Stimulated activated naive CD4-positive, alpha-beta T cell (primary cell): ENCODE data around the gene NRG3.

Source experiments
- DNase-seq, 6 experiments: peaks; one replicate each; lab custom pipeline; 2025; lab: John Stamatoyannopoulos, UW

Gene NRG3

GRCh38 chr10:82847242-82847641 is 972.2 kb downstream of the NRG3 start:
- DNase-seq: no peak

- no peak for DNase-seq
Observed at GRCh38 chr10:82850191-82850590, 975.2 kb downstream of the NRG3 start.

DNA sequence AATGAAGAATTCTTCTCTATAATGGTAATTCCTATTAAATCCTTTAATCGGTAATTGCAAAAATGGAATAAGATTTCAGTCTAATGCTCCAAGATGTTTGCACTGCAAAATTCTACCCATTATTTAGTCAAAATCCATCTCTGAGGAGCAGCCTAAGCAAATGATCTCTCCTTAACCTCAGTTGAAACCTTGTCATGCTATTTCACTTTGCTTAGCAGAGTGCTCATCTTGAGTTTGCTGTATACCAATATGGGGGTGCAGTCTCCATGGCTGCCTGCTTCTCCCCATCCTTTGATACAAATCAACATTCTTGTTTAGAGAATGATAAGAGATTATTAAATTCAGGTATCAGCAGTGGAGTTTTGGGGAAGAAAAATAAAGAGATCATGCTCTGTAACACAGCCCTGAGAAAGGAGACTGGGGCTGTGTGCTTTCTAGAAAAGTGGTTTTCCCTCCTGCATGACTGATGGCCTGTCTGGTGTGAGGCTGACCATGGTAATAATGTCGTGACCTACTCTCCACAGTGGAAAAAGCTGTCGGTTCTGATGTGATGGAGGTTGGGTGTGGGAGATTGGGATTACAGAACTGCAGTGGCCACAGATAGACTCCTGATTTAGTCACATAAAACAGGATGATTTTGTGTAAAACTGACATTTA is 982.1 kb downstream of the NRG3 start:
- DNase-seq: no peak

DNA sequence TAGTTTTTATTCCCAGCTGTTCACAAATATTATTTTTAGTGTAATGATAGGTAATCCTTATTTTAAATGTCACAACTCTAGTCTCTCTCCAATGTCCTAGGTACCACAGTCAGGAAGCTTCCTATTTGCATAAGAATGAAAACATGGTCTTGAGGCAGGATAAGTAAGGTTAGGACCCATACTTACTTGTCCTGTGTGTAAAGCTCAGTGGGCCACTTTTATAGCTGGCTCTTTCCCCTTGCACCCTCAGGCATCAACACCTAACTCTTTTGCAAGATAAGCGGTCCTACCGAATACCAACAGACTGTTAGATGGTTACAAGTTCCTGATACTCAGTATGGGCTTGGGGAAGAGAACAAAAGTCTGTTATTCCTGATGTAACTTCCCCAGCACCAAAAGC is 986.9 kb downstream of the NRG3 start:
- DNase-seq: no peak

DNA sequence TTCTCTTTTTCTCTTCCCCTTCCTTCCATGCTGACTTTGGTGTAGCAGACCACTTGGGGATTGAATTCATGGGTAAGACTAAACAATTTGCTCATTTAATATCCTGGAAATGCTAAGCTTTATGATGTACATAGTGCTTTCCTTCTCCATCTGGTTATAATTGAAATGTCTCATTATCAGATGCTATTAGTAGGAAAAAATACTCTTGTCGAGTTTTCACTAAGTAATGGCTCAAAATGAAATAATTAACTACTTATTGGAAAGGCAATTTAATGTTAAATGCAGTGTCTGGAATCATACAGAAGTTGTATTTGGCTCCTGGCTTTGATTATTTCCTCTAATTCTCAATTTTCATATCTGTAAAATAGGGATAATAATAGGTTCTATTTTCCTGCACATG is 990.4 kb downstream of the NRG3 start:
- DNase-seq: no peak

- no peak for DNase-seq
Observed at GRCh38 chr10:82866424-82867020, 991.5 kb downstream of the NRG3 start.

GRCh38 chr10:82867056-82867455 is 992.1 kb downstream of the NRG3 start:
- no peak for DNase-seq

- no peak for DNase-seq
Observed at GRCh38 chr10:82874671-82875070, 999.7 kb downstream of the NRG3 start.

- no peak for DNase-seq
Observed at GRCh38 chr10:82880776-82881290, 1005.8 kb downstream of the NRG3 start.

GRCh38 chr10:82882722-82883121 is 1007.7 kb downstream of the NRG3 start:
- no peak for DNase-seq

GRCh38 chr10:82883603-82884002 is 1008.6 kb downstream of the NRG3 start:
- DNase-seq: no peak

DNA sequence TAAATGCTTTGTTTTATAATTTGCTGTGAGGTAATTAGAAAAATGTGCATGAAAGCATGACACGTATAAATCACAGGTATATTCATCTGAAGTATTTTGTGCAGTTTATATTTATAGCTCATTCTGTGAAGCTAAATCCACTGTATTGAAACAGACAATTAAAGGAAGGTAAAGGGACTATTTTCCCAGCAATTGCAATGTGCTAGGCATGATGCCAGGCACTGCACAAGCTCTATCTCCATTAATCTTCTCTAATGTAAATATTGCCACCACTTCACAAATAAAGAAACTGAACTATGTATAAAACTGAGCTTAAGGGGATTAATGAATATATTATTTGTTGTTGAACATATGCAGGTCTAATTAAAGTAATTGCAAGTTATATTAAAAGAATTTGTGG is 1012.5 kb downstream of the NRG3 start:
- no peak for DNase-seq

- no peak for DNase-seq
Observed at GRCh38 chr10:82888809-82889455, 1013.9 kb downstream of the NRG3 start.

DNA sequence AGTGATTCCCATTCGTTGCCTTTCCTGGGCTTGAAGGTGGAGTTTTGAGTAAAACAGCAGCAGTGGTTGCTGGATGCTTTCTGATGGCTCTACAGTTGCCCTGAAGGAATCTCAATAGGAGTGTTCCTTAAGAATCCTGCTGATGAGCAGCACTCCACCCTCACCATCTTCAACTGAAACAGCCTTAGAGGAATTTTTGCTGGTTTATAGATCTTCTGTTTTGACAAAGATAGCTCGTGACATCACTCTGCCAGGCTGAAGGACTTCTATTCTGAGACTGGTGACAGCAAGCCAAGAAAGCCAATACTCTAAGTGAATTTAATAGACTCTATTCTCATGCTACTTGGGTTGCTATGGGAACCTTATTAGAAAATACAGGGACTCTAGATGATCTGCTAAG is 1014.7 kb downstream of the NRG3 start:
- DNase-seq: no peak

- DNase-seq: no peak
Observed at GRCh38 chr10:82890573-82890972, 1015.6 kb downstream of the NRG3 start.

GRCh38 chr10:82908096-82908495 is 1033.1 kb downstream of the NRG3 start:
- no peak for DNase-seq

DNA sequence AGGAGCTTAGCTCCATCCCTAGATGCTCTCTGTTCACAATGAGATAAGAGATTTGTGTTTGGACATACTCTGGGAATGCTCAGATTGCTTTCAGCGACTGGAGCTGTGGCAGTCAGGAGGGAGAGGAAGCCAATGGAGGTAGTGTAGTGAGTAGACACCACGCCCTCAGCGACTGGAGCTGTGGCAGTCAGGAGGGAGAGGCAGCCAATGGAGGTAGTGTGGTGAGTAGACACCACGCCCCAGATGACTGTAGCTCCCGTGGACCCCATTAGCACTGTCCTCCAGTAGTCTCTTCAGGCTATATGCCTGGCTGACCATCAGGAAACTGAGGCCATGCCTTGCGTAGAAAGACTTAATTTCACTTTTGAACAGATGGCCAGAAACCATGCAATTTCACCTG is 1033.8 kb downstream of the NRG3 start:
- no peak for DNase-seq

GRCh38 chr10:82910301-82910700 is 1035.3 kb downstream of the NRG3 start:
- no peak for DNase-seq

DNA sequence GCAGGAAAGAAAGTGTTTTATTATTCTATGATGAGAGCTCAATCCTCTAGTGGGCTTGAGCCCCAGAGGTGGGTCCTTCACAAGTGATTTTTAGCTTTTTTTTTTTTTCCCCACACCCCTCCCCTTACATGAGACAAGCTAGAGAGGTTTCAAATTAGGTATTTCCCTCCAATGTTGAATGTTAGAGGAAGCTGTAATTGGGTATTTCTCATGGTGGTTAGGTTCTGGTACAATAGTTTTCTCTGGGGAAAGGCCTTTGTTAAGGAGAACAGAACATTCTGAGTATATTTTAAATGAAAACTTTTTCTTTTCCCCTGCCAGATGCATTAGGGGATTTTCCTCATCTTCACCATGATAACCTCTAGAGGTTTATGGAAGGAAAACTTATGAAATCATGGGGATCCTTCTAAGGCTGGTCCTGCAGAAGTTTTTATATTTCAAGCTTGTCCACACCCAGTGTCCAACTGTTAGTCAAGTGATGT is 1039.7 kb downstream of the NRG3 start:
- no peak for DNase-seq

DNA sequence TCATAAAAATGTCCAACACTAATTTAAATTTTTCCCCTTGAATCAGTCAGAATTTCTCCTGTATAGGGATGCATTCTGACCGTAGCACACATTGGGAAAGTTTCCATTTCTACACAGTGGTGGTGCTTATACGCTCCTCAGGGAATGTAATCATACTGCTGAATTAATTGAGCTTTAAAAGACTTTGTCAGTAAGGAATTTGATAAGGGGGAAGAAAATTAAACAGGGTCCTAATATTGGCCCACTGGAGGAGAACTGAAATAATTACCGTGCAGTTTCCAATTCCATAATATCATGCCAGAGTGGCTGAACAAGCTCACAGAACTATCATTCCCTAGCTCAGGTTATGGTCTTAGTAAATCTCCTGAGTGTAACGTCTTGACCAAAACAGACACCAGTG is 1041.9 kb downstream of the NRG3 start:
- no peak for DNase-seq

DNA sequence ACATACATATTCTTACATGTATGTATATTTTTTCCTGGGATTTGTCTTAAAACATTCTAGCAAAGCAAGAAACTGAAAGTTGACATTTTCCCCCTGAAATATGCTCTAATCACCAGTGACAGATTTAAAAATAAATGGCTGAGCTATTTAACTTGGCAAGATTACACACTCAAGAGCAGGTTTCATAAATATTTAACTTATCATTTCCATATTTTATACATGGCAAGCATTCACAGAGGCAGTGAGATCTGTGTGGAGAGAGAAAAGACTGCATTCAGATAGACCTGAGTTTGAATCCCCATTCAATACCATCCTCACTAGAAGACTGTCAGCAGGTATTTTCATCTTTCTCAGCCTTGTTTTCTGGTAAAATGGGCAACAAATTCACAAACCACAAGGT is 1043.0 kb downstream of the NRG3 start:
- no peak for DNase-seq

DNA sequence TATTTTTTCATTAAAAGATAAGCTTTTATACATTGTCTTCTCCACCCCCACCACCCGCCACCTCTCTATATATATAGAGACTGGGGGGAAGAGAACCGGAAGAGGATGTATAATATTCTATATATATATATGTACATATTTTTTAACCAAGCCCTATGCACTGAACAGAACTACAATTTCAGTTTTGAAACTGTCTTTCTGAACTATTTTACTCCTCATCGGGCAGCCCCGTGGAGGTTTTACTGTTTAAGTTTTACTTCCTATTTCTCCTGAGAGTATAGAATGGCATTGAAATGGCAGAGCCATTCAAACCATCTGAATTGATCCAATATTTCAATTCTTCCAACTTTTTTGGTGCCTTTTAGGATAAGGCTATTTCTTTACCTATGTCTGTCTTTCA is 1047.1 kb downstream of the NRG3 start:
- DNase-seq: no peak

- no peak for DNase-seq
Observed at GRCh38 chr10:82922755-82923154, 1047.8 kb downstream of the NRG3 start.
